NCI-H526 treated with DMSO at 0.1 percent for 48 hours (cell line): ENCODE measurements around the gene DNAJC8.

ENCODE experiments used
- DNase-seq: peaks from one replicate; lab custom pipeline; 2025; lab: John Stamatoyannopoulos, UW

The DNAJC8 gene

GRCh38 chr1:28200234-28200873 is 32.5 kb downstream of the DNAJC8 start:
- no peak for DNase-seq

GRCh38 chr1:28199328-28200233 is 33.2 kb downstream of the DNAJC8 start:
- no peak for DNase-seq

- no peak for DNase-seq
Measured at GRCh38 chr1:28197682-28198415, 35.0 kb downstream of the DNAJC8 start.

- DNase-seq = no peak
Measured at GRCh38 chr1:28196330-28196729, 36.5 kb downstream of the DNAJC8 start.

- DNase-seq = no peak
Measured at GRCh38 chr1:28195780-28196179, 37.0 kb downstream of the DNAJC8 start.

- no peak for DNase-seq
Measured at GRCh38 chr1:28194326-28195035, 38.3 kb downstream of the DNAJC8 start.

- no peak for DNase-seq
Measured at GRCh38 chr1:28193701-28194161, 39.1 kb downstream of the DNAJC8 start.

- DNase-seq = no peak
Measured at GRCh38 chr1:28190996-28191645, 41.7 kb downstream of the DNAJC8 start.

- no peak for DNase-seq
Measured at GRCh38 chr1:28190337-28190979, 42.4 kb downstream of the DNAJC8 start.

- DNase-seq = no peak
Measured at GRCh38 chr1:28185071-28185470, 47.8 kb downstream of the DNAJC8 start.

GRCh38 chr1:28180306-28181305 is 52.2 kb downstream of the DNAJC8 start:
- DNase-seq = no peak

GRCh38 chr1:28178690-28179485 is 53.9 kb downstream of the DNAJC8 start:
- no peak for DNase-seq

GRCh38 chr1:28176492-28177470 is 56.0 kb downstream of the DNAJC8 start, which contains the start of gene PTAFR:
TSS of gene PTAFR (minus strand) at chr1:28176690. CDS start at chr1:28151021, 25,669 bp downstream.
- DNase-seq = no peak

- no peak for DNase-seq
Measured at GRCh38 chr1:28175955-28176485, 56.8 kb downstream of the DNAJC8 start.

- DNase-seq = no peak
Measured at GRCh38 chr1:28173980-28174297, 58.9 kb downstream of the DNAJC8 start.

GRCh38 chr1:28173151-28173979 is 59.5 kb downstream of the DNAJC8 start:
- DNase-seq = no peak
